ENCODE measurements around the gene MRI1.
"Not testable (repeated sequence)": the region's sequence is repeated elsewhere in the genome, so short reads cannot be mapped to it uniquely, and the experiment has no call there.

MRI1 gene

DNA sequence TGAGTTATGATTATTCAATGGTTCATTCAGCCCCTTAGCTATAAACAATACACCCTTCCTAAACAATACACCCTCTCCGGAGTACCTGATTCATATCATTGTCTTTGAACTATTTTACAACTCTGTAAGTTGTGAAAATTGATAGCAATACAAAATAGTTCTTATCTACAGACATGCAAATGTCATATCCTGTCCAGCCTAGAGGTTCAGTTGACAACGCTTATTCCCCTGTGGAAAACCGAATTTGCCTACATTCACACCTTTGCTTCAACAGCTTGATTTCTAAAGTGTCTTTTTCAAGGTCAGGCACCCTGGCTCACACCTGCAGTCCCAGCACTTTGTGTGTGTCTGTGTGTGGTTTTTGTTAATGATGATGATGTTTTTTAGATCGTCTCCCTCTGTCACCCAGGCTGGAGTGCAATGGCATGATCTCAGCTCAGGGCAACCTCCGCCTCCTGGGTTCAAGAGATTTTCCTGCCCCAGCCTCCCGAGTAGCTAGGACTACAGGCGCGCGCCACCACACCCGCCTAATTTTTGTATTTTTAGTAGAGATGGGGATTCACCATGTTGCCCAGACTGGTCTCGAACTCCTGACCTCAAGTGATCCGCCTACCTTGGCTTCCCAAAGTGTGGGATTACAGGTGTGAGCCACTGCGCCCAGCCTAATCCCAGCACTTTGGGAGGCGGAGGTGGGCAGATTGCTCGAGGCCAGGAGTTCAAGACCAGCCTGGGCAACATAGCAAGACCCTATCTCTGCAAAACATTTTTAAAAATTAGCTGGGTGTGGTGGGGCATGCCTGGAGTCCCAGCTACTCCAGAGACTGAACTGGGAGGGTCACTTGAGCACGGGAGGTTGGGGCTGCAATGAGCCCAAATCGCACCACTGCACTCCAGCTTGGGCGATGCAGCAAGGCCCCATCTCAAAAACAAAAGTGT, 19.5 kb downstream of the MRI1 start:
- CTCF ChIA-PET: interaction anchor here (0.6 to 0.9 kb wide), 5 partner anchors 11 to 127 kb away, joined by 3 to 5 read pairs (median 4); partner anchors contain the start of gene ZSWIM4
- TF ChIP-seq CTCF (conservative IDR thresholded peaks at IDR 0.05; ENCODE audit: low read depth): no peak
- H3K27ac ChIP-seq: peak overlapping the region; percentile 75
- POLR2A ChIA-PET (ENCODE audit: low non-redundant PET): no interaction called here
- DNase-seq (ENCODE audit: low spot score): no peak

DNA sequence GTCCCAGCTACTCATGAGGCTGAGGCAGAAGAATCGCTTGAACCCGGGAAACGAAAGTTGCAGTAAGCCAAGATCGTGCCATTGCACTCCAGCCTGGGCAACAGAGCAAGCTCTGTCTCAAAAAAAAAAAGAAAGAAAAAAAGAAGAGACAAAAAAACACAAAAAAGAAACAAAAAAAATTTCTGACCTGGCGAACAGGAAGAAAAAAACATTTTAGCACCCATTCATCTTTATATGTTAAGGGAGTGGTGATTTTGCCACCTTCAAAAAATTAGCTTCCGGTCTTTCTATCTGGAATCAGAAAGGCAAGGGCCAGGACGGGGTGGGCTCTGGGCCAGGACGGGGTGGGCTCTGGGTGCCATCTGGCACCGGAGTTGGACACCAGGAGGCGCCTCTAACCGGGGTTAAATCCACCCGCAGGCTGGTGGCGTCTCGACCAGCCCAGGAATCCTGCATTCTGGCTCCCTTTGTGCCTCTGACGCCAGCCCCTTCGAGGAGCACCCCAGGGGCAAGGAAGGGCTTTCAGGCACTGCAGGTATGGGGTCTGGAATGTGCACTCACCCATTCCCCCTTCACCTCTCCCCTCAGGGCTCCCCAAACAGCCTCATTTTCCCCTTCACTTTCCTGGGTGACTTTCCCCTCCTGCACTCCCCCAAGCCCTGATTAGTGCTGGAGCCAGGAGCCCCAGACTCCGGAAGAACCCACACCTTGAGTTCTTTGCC, 20.6 kb downstream of the MRI1 start:
- peak; percentile 72 for TF ChIP-seq CTCF (conservative IDR thresholded peaks at IDR 0.05; ENCODE audit: low read depth)
- ChIA-PET POLR2A (ENCODE audit: low non-redundant PET) (no interaction called here), CTCF (interaction anchor here (0.6 to 0.9 kb wide), 4 partner anchors 16 to 128 kb away, joined by 3 to 5 read pairs (median 4); no protein-coding TSS in a partner anchor)
- H3K27ac ChIP-seq: peak overlapping the region; percentile 75
- peak; percentile 55 for DNase-seq (ENCODE audit: low spot score)

DNA sequence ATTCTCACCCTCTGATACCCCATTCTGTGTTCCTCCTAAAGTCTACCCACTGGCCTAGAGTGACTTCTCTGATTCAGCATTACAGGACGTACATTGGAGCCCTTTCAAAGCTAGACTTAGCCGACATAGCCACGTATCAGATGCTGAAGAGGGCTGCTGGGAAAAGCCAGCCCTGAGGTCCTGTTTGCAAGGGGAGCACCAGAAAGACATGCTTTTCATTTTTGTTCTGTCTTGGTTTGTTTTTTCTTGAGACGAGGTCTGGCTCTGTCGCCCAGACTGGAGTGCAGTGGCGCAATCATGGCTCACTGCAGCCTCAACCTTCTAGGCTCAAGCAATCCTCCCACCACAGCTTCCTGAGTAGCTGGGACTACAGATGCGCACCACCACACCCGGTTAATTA, 24.7 kb downstream of the MRI1 start:
- CTCF ChIA-PET: no interaction called here
- H3K27ac ChIP-seq: peak overlapping the region; percentile 96
- TF ChIP-seq CTCF (conservative IDR thresholded peaks at IDR 0.05; ENCODE audit: low read depth): no peak
- POLR2A ChIA-PET (ENCODE audit: low non-redundant PET): interaction anchor here (1.2 kb wide), 1 partner anchor 45 kb away, joined by 4 read pairs; no protein-coding TSS in a partner anchor
- no peak for DNase-seq (ENCODE audit: low spot score)

GRCh38 chr19:13790354-13790753, 26.0 kb downstream of the MRI1 start:
- CTCF ChIA-PET: interaction anchor here (0.7 kb wide), 1 partner anchor 241 kb away, joined by 5 read pairs; the partner anchor contains the start of gene IL27RA
- DNase-seq (ENCODE audit: low spot score): no peak
- peak overlapping the region; percentile 96 for H3K27ac ChIP-seq
- TF ChIP-seq CTCF (conservative IDR thresholded peaks at IDR 0.05; ENCODE audit: low read depth): no peak
- POLR2A ChIA-PET (ENCODE audit: low non-redundant PET): no interaction called here

DNA sequence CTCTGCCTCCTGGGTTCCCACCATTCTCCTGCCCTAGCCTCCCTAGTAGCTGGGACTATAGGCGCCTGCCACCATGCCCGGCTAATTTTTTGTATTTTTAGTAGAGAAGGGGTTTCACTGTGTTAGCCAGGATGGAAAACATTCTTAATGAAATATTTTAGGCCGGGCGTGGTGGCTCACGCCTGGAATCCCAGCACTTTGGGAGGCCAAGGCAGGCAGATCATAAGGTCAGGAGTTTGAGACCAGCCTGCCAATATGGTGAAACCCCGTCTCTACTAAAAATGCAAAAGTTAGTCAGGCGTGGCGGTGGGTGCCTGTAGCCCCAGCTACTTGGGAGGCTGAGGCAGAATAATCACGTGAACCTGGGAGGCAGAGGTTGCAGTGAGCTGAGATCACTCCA, 29.0 kb downstream of the MRI1 start:
- peak overlapping the region; percentile 93 for H3K27ac ChIP-seq
- ChIA-PET POLR2A (ENCODE audit: low non-redundant PET) (interaction anchor here (1.0 kb wide), 1 partner anchor 42 kb away, joined by 3 read pairs; no protein-coding TSS in a partner anchor), CTCF (interaction anchor here (0.6 kb wide), 1 partner anchor 27 kb away, joined by 3 read pairs; no protein-coding TSS in a partner anchor)
- DNase-seq (ENCODE audit: low spot score): not testable (repeated sequence)

- POLR2A ChIA-PET (ENCODE audit: low non-redundant PET): interaction anchor here (0.9 to 1.0 kb wide), 2 partner anchors 13 to 41 kb away, joined by 3 read pairs; no protein-coding TSS in a partner anchor
- peak overlapping the region; percentile 93 for H3K27ac ChIP-seq
- no peak for TF ChIP-seq CTCF (conservative IDR thresholded peaks at IDR 0.05; ENCODE audit: low read depth)
- peak; percentile 42 for DNase-seq (ENCODE audit: low spot score)
- CTCF ChIA-PET: no interaction called here
These were observed 30.1 kb downstream of the MRI1 start for GRCh38 chr19:13794398-13794756.

All from RWPE1 (cell line).